ENCODE measurements around the gene PDZD2.
"Not testable (repeated sequence)": the region's sequence is repeated elsewhere in the genome, so short reads cannot be mapped to it uniquely, and the experiment has no call there.

Gene PDZD2

GRCh38 chr5:31730139-31730538 lies 91.2 kb downstream of the PDZD2 start:
- Histone ChIP-seq H3K4me2 (ENCODE audit: low read length) (no peak overlapping the region), H3K9me3 (ENCODE audit: control insufficient read depth, low read length) (no peaks in the 10 kb centered on the region), H3K27ac (no peak overlapping the region), H3K27me3 (ENCODE audit: control insufficient read depth, insufficient read depth, low read length) (no peaks in the 10 kb centered on the region), H3K4me1 (no peaks in the 10 kb centered on the region), H3K36me3 (ENCODE audit: control insufficient read depth, insufficient read depth, low read length) (no peaks in the 10 kb centered on the region), H3K79me2 (no peaks in the 10 kb centered on the region), H3K9ac (no peak overlapping the region), H2AFZ (no peak overlapping the region), H3K4me3 (ENCODE audit: low read depth, low read length) (no peak overlapping the region)
- no peak for TF ChIP-seq CTCF (IDR thresholded peaks at IDR 0.05)

- no peak for TF ChIP-seq CTCF (IDR thresholded peaks at IDR 0.05)
- no peak overlapping the region for H3K4me3 ChIP-seq (ENCODE audit: low read depth, low read length)
- no peak overlapping the region for H3K27ac ChIP-seq
- H3K9me3 ChIP-seq (ENCODE audit: control insufficient read depth, low read length) = no peaks in the 10 kb centered on the region
- H3K4me1 ChIP-seq = no peaks in the 10 kb centered on the region
- H3K79me2 ChIP-seq = no peaks in the 10 kb centered on the region
- no peaks in the 10 kb centered on the region for H3K36me3 ChIP-seq (ENCODE audit: control insufficient read depth, insufficient read depth, low read length)
- H3K27me3 ChIP-seq (ENCODE audit: control insufficient read depth, insufficient read depth, low read length) = no peaks in the 10 kb centered on the region
- no peak overlapping the region for H3K4me2 ChIP-seq (ENCODE audit: low read length)
- H2AFZ ChIP-seq = no peak overlapping the region
- no peak overlapping the region for H3K9ac ChIP-seq
Measured at GRCh38 chr5:31731016-31731415, 92.1 kb downstream of the PDZD2 start.

- no peak for TF ChIP-seq CTCF (IDR thresholded peaks at IDR 0.05)
- no peak overlapping the region for H3K9ac ChIP-seq
- no peak overlapping the region for H3K27ac ChIP-seq
- no peaks in the 10 kb centered on the region for H3K27me3 ChIP-seq (ENCODE audit: control insufficient read depth, insufficient read depth, low read length)
- H3K4me2 ChIP-seq (ENCODE audit: low read length) = no peak overlapping the region
- H3K79me2 ChIP-seq = no peaks in the 10 kb centered on the region
- H2AFZ ChIP-seq = no peak overlapping the region
- H3K36me3 ChIP-seq (ENCODE audit: control insufficient read depth, insufficient read depth, low read length) = no peaks in the 10 kb centered on the region
- H3K9me3 ChIP-seq (ENCODE audit: control insufficient read depth, low read length) = no peaks in the 10 kb centered on the region
- H3K4me3 ChIP-seq (ENCODE audit: low read depth, low read length) = no peak overlapping the region
- no peaks in the 10 kb centered on the region for H3K4me1 ChIP-seq
Measured at GRCh38 chr5:31731710-31732301, 92.9 kb downstream of the PDZD2 start.

DNA sequence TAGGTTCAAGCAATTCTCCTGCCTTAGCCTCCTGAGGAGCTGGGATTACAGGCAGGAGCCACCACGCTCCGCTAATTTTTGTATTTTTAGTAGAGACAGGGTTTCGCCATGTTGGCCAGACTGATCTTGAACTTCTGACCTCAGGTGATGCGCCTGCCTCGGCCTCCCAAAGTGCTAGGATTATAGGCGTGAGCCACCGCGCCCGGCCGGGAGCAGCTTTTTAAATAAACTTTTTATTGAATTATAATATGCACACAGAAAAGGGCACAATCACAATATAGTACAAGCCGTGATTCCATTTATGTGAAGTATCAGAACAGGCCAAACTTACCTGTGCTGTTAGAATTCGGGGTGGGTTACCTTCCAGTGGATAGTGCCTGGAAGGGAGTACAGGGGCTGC lies 93.9 kb downstream of the PDZD2 start:
- not testable (repeated sequence) for H3K27ac ChIP-seq; H3K4me1 ChIP-seq; H3K9me3 ChIP-seq (ENCODE audit: control insufficient read depth, low read length); H3K4me3 ChIP-seq (ENCODE audit: low read depth, low read length); H3K9ac ChIP-seq; H3K79me2 ChIP-seq; H2AFZ ChIP-seq; H3K27me3 ChIP-seq (ENCODE audit: control insufficient read depth, insufficient read depth, low read length); H3K4me2 ChIP-seq (ENCODE audit: low read length); H3K36me3 ChIP-seq (ENCODE audit: control insufficient read depth, insufficient read depth, low read length)

DNA sequence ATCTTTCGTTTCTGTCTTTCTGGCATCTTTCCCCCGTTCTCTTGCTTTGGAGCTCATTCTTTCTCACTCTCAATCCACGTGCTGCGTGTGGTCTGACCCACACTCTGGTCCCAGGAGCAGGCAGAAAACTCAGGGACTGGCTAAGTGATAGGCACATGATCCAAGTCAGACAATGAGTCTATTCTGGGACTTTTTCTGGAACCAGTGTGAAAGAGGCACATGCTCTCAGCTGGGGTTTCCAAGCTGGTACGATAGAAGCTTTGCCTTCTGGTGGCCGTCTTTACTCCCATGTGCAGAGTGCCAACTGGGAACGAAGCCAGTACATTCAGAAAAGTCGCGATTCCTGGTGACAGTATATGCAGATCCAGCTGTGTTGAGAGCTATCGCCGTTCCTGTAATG lies 94.4 kb downstream of the PDZD2 start:
- TF ChIP-seq CTCF (IDR thresholded peaks at IDR 0.05) = no peak
- Histone ChIP-seq H3K4me2 (ENCODE audit: low read length) (no peak overlapping the region), H3K4me3 (ENCODE audit: low read depth, low read length) (no peak overlapping the region), H3K9ac (no peak overlapping the region), H3K27ac (no peak overlapping the region), H3K79me2 (no peaks in the 10 kb centered on the region), H3K27me3 (ENCODE audit: control insufficient read depth, insufficient read depth, low read length) (no peaks in the 10 kb centered on the region), H3K4me1 (no peaks in the 10 kb centered on the region), H3K9me3 (ENCODE audit: control insufficient read depth, low read length) (no peaks in the 10 kb centered on the region), H3K36me3 (ENCODE audit: control insufficient read depth, insufficient read depth, low read length) (no peaks in the 10 kb centered on the region), H2AFZ (no peak overlapping the region)
